Measurements from ENCODE around the gene PLPP3. TPM values are rescaled to one million over a fixed set of nuclear protein-coding genes. Genes with fewer than 3 reads are reported as not detected.
A peak's percentile ranks its signal among the peaks of the same experiment; 100 is the strongest.

PLPP3 gene
- total RNA-seq, 4 donors from 2014 or later: 127 to 502 (median 297) TPM

DNA sequence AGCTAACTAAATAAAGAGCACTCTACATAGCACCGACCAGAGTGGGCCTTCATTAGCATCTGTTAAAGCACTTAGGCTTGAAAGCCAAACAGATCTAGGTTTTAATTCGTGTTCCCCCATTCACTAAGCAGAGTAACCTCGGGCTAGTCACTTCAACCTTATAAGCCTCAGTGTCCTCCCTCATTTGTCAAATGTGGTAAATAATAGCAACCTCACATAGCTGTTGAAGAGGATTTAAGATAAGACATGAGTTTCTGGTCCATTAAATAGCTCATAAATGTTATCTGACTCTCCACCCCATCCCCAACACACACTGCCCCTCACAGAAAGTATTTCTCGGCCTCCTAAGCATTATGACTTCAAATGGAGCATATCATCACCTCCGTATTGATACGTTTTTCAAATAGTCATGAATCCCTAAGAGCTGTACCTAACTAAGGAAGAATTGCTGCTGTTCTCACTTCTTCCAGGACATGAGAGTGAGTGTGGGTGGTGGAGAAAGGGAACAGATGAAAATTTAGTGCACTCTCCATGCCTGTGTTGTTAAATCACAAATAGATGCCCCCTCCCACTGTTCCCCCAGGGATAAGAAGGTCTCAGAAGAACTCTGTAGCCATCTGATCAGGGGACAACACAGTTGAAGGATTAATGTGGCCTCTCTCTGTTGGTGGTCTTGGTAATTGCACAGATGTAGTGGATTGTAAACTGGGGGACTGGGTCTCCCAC, 47.6 kb downstream of the PLPP3 start:
- no peak for ATAC-seq (ENCODE audit: low FRiP score)
- TF ChIP-seq, protein P1, sequence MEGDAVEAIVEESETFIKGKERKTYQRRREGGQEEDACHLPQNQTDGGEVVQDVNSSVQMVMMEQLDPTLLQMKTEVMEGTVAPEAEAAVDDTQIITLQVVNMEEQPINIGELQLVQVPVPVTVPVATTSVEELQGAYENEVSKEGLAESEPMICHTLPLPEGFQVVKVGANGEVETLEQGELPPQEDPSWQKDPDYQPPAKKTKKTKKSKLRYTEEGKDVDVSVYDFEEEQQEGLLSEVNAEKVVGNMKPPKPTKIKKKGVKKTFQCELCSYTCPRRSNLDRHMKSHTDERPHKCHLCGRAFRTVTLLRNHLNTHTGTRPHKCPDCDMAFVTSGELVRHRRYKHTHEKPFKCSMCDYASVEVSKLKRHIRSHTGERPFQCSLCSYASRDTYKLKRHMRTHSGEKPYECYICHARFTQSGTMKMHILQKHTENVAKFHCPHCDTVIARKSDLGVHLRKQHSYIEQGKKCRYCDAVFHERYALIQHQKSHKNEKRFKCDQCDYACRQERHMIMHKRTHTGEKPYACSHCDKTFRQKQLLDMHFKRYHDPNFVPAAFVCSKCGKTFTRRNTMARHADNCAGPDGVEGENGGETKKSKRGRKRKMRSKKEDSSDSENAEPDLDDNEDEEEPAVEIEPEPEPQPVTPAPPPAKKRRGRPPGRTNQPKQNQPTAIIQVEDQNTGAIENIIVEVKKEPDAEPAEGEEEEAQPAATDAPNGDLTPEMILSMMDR (IDR thresholded peaks at IDR 0.05): no peak

DNA sequence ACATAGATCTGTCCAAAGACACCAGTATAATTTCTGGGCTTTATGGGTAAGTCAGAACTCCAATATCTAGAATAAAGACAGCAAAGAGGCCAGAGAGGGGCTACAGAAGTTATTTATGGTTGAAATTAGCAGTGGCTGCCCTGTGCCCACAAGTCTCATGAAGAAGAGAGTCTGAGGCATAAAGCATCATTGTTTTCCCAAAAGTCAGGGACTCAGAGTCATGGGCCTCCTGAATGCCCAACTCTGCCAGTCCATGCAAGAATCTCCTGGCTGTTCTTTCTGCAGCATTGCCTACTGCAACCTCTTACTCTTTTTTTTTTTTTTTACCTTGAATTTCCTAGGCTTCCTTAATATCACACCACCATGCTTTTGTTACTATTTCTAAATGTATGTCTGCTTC, 49.6 kb downstream of the PLPP3 start:
- no peak for DNase-seq (ENCODE audit: low spot score)
- no peak for ATAC-seq (ENCODE audit: low FRiP score)
- TF ChIP-seq, protein P1 (IDR thresholded peaks at IDR 0.05): no peak

More for the DNA sequence above, 47.6 kb downstream of the PLPP3 start:
- DNase-seq (ENCODE audit: low spot score): no peak

DNA sequence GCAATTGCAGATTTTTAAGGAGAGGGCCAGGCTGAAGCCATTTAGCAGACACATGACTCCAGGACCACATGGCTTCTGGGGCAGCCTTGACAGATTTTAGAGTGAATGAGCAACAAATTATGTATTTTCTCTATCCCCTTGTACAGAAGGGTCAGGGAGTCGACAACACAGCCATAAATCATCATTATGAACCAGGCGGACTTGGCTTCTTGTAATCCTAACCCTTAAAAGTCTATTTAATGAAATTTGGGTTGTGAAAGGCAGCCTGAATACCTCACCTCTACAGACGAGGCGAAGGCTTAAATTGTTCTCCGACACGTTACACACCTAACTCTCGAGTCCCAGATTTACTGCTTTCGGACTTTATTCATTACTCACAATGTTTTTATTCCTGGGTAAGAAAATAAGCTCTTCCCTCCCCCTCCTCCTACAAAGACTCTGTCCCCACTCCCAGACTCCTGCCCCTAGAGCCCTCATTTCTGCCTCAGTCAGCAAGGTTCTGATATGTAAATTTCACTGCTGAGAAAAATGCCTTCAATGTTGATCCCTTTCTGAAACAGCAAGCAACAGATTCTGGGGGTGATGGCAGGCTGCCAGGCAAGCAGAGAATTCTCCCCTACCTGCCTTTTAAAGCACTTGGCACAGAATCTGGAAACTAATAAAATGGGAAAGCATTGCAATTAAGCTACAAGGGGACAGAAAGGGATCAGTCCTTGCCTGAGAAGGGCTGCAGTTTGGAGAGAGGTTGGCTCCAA, 51.6 kb downstream of the PLPP3 start:
- TF ChIP-seq, protein P1 (IDR thresholded peaks at IDR 0.05): no peak
- DNase-seq (ENCODE audit: low spot score) (no peak), ATAC-seq (ENCODE audit: low FRiP score) (no peak)

DNA sequence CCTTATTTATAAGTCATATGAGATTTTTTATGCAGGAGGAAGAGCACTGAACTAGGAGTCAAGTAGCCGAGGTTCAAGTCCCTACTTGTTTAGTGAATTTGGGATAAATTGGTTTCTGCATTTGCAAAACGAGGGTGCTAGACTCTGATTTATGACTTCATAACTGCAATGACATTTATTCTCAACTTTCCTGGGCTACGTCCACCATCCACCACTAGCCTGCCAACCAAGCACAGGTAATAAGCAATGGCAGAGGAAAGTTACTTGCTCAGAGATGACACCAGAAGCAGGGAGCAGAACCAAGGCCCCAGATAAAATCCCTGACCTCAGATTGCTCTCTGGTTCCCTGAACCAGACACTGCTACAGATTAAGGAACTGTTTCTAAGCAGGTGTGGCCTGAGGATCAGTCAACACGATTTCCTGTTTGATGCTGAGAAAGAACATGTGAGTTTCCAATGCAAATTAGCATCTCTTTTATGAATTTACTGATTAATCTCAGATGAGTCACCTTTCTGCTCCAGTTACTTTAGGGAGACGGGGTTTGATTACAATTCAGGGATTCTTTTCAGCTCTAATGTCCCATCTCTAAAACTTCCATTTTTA, 52.7 kb downstream of the PLPP3 start:
- no peak for ATAC-seq (ENCODE audit: low FRiP score)
- TF ChIP-seq, protein P1 (IDR thresholded peaks at IDR 0.05): no peak
- no peak for DNase-seq (ENCODE audit: low spot score)

DNA sequence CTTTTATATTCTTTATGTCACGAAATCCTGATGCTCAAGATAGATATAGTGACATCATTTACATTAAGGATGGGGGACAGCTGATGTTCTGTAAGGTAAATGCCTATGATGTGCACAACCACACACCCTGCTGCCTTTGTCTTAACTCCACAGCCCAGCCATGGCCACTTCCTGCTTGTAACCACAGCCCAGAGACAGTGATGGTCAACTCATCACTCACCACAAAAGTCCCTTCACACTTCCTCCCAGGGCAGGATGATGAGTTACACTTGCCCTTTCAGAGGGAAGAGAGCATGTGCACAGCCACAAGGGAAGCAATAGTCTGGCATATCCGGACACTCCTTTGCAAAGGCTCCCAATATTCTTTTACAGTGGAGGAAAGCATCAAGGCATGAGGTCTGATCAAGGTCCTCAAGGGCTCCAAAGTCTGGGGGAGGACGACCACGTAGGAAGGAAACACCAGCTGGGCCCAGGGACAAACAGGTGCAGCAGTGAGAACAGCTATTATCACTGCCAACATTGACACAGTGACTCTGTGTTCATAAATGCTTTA, 53.8 kb downstream of the PLPP3 start:
- TF ChIP-seq, protein P1 (IDR thresholded peaks at IDR 0.05): no peak
- peak; percentile 26 for ATAC-seq (ENCODE audit: low FRiP score)
- DNase-seq (ENCODE audit: low spot score): no peak

DNA sequence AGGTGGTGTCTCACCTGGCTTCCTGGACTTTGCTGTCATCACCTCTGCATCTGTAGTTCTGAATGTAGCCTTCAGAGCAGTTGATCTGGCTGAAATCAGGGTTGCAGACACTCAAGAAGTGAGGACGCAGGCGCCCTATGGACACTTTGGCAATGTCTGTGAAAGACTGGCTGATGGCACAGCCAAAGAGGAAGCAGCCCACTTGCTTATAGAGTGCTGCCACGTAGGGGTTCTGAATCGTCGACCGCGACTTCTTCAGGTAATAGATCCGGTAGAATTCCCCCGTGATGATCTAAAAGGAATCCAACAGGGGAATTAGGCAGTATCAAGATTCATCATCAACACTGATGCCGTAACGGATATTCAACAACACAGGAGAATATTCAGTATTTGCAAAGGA, 55.1 kb downstream of the PLPP3 start:
- ATAC-seq (ENCODE audit: low FRiP score) (no peak), DNase-seq (ENCODE audit: low spot score) (no peak)
- TF ChIP-seq, protein P1 (IDR thresholded peaks at IDR 0.05): no peak

Data from omental fat pad (tissue), 4 donors.